Neutrophil (primary cell): ENCODE measurements around the gene NPPB.

Experiments
- H3K27ac ChIP-seq: fragments of 200-600 bp; sonication (generic); 2 replicates; pipeline ENCODE4 v1.5.1; 2016; ENCODE audit warnings: mild to moderate bottlenecking, moderate library complexity
- H3K27me3 ChIP-seq: fragments of 200-600 bp; sonication (generic); 2 replicates; pipeline ENCODE4 v1.6.0; 2016; ENCODE audit warnings: mild to moderate bottlenecking
- H3K36me3 ChIP-seq: fragments of 200-600 bp; sonication (generic); 2 replicates; pipeline ENCODE4 v1.5.1; 2017
- H3K4me1 ChIP-seq, 2 experiments: fragments of 200-600 bp in 1 of 2; sonication (generic) in 1 of 2; 1 replicate in 1 of 2; 2 replicates in 1 of 2; pipeline versions ENCODE4 v1.5.1 to v1.6.1; 2013 to 2016; ENCODE audit warnings: low read depth in 1 of 2, low read length in 1 of 2, mild to moderate bottlenecking in 1 of 2, moderate library complexity in 1 of 2; ENCODE audit not compliant: control insufficient read depth in 1 of 2, insufficient read depth in 1 of 2
- H3K4me3 ChIP-seq, 2 experiments: fragments of 200-600 bp in 1 of 2; sonication (generic) in 1 of 2; 1 replicate in 1 of 2; 2 replicates in 1 of 2; pipeline ENCODE4 v1.5.1; 2013 to 2016; ENCODE audit warnings: low read depth in 1 of 2, low read length in 1 of 2, mild to moderate bottlenecking in 1 of 2, moderate library complexity in 1 of 2
- H3K9me3 ChIP-seq: fragments of 200-600 bp; sonication (generic); 2 replicates; pipeline ENCODE4 v1.5.1; 2016
- CTCF ChIP-seq: fragments of 200-600 bp; sonication (generic); IDR thresholded peaks from 2 replicates; pipeline ENCODE4 v1.5.1; 2016; ENCODE audit warnings: antibody characterized with exemption

The NPPB gene

GRCh38 chr1:11823366-11824137 is 35.2 kb downstream of the NPPB start:
- Histone ChIP-seq H3K36me3 (peaks cover 47% of the 10 kb centered on the region), H3K27ac (no peak overlapping the region), H3K4me3 (no peak overlapping the region), H3K9me3 (no peaks in the 10 kb centered on the region), H3K27me3 (no peaks in the 10 kb centered on the region), H3K4me1 (no peaks in the 10 kb centered on the region)
- TF ChIP-seq CTCF: no peak

DNA sequence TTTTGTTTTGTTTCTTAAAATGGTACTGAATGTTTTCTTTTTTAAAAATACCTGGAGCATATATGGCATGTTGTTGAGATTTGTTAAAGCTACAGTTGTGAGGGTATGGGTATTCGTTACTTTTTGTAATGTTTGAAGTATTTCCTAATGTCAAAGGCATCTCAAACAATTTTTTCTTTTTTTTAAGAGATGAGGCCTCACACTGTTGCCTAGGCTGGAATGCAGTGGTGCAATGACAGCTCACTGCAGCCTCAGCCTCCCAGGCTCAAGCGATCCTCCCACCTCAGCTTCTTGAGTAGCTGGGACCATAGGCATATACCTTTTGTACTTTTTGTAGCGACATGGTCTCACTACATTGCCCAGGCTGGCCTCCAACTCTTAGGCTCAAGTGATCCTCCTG is 36.7 kb downstream of the NPPB start:
- no peak overlapping the region for H3K27ac ChIP-seq
- TF ChIP-seq CTCF: no peak
- H3K27me3 ChIP-seq: no peaks in the 10 kb centered on the region
- H3K36me3 ChIP-seq: peaks cover 40% of the 10 kb centered on the region
- H3K4me3 ChIP-seq: no peak overlapping the region
- H3K4me1 ChIP-seq: no peaks in the 10 kb centered on the region
- H3K9me3 ChIP-seq: no peaks in the 10 kb centered on the region

DNA sequence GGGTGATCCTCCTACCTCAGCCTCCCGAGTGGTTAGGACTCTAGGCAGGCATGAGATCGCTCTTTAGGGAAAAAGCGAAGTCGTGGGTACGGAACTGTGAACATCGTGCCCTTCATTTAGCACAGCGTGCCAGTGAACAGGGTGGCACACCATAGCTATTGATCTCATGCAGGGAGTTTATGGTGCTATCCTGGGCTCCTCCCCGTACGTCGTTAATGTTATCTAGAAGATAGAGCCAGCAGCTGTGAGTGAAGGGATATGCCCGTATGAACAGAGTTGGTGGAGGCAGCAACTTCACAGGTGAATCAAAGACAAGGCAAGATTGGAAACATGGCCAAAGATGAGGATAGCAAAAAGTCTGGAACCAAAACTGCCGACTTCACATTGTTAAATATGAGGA is 41.6 kb downstream of the NPPB start:
- no peak for TF ChIP-seq CTCF
- no peaks in the 10 kb centered on the region for H3K9me3 ChIP-seq
- H3K36me3 ChIP-seq: peaks cover 21% of the 10 kb centered on the region
- peaks cover 14 to 15% of the 10 kb centered on the region in 2 experiments for H3K4me1 ChIP-seq
- no peak overlapping the region for H3K4me3 ChIP-seq
- no peaks in the 10 kb centered on the region for H3K27me3 ChIP-seq
- no peak overlapping the region for H3K27ac ChIP-seq

DNA sequence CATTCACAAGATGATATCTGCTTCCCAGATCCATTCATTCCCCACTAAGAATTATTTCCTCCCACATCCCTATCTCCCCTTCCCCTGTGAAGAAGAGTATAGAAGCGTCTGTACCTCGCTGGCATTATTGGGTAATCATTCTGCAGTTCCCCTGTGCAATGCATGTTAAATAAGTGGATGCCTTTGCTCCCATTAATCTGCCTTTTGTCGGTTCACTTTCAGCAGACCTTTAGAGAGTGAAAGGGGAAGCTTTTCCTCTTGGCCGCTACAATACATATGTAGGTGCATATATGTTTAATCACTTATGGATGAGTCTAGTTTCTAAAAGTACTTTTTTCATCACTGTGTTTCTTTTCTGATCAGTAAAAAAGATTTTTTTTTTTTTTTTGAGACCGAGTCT is 45.7 kb downstream of the NPPB start:
- no peak for TF ChIP-seq CTCF
- Histone ChIP-seq H3K27ac (no peak overlapping the region), H3K4me1 (peaks cover 14 to 15% of the 10 kb centered on the region in 2 experiments)

More for the DNA sequence above, 45.7 kb downstream of the NPPB start:
- Histone ChIP-seq H3K36me3 (peaks cover 15% of the 10 kb centered on the region), H3K27me3 (no peaks in the 10 kb centered on the region), H3K9me3 (no peaks in the 10 kb centered on the region), H3K4me3 (no peak overlapping the region)
